22Rv1 (cell line): ENCODE measurements around the gene TJP2.

ENCODE experiments used
- H3K27ac ChIP-seq: fragments of 450-650 bp; 2 replicates; pipeline ENCODE4 v1.5.1; 2017
- CTCF ChIP-seq: fragments of 450-650 bp; IDR thresholded peaks from 2 replicates; pipeline ENCODE4 v1.5.1; 2017; ENCODE audit warnings: mild to moderate bottlenecking
- ZFX ChIP-seq: fragments of 450-650 bp; IDR thresholded peaks from 2 replicates; pipeline ENCODE4 v1.6.1; 2017; ENCODE audit warnings: antibody characterized with exemption, borderline replicate concordance

Gene TJP2

GRCh38 chr9:69229367-69229766 is 55.3 kb downstream of the TJP2 start:
- TF ChIP-seq ZFX, result no peak
- no peak for TF ChIP-seq CTCF
- H3K27ac ChIP-seq, result no peak overlapping the region

- TF ChIP-seq ZFX, result no peak
- no peak for TF ChIP-seq CTCF
- no peak overlapping the region for H3K27ac ChIP-seq
These were observed 58.1 kb downstream of the TJP2 start for GRCh38 chr9:69232135-69232534.

- TF ChIP-seq ZFX (no peak), CTCF (no peak)
- H3K27ac ChIP-seq, result no peak overlapping the region
These were observed 60.6 kb downstream of the TJP2 start for GRCh38 chr9:69234683-69235082.

GRCh38 chr9:69236188-69236587 is 62.1 kb downstream of the TJP2 start:
- no peak overlapping the region for H3K27ac ChIP-seq
- TF ChIP-seq ZFX (no peak), CTCF (no peak)

GRCh38 chr9:69237702-69238295 is 63.7 kb downstream of the TJP2 start:
- TF ChIP-seq ZFX (no peak), CTCF (no peak)
- no peak overlapping the region for H3K27ac ChIP-seq

- TF ChIP-seq ZFX (no peak), CTCF (no peak)
- H3K27ac ChIP-seq, result no peak overlapping the region
These were observed 69.0 kb downstream of the TJP2 start for GRCh38 chr9:69243116-69243515.

- H3K27ac ChIP-seq, result no peak overlapping the region
- TF ChIP-seq ZFX (no peak), CTCF (no peak)
These were observed 72.6 kb downstream of the TJP2 start for GRCh38 chr9:69246629-69247028.
